ENCODE measurements around the gene COG7. TPM values are rescaled to one million over a fixed set of nuclear protein-coding genes. Genes with fewer than 3 reads are reported as not detected.

COG7 gene
- total RNA-seq, 1 experiment from 2014 or later, result 17.9 TPM

DNA sequence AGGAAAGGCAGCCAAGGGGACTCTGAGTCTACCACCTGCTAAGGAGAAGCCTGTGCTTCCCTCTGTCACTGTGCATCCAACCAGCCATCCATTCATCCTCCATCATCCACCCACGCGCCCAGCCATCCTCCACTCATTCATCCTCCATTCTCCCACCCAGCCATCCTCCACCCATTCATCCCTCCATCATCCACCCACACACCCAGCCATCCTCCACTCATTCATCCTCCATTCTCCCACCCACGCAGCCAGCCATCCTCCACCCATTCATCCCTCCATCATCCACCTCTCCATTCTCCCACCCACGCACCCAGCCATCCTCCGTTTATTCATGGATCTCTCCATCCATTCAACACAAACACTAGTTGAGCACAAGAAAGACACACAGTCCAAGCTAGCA lies 74.1 kb downstream of the COG7 start:
- peak overlapping the region in 1 of 3 experiments; percentile 15; a peak in 2 of 7 replicates for H3K27ac Mint-ChIP-seq
- no peak overlapping the region for H3K18ac ChIP-seq (ENCODE audit: insufficient read length, low read depth, low read length)

More for the DNA sequence above, 74.1 kb downstream of the COG7 start:
- Mint-ChIP-seq H3K9me3 (no peaks in the 10 kb centered on the region), H3K4me3 (no peak overlapping the region), H3K36me3 (ENCODE audit: insufficient read depth in 1 of 3, low read depth in 3 of 3) (no peaks in the 10 kb centered on the region; a peak in 1 of 7 replicates), H3K27me3 (ENCODE audit: low read depth) (no peaks in the 10 kb centered on the region; the same call in 1 of the 2 replicates), H3K4me1 (peaks cover 18 to 23% of the 10 kb centered on the region in 2 experiments)
- no peak overlapping the region for H4K8ac ChIP-seq (replicated peaks; ENCODE audit: insufficient read length, low read depth, low read length)
- no peak overlapping the region for H3K4ac ChIP-seq (ENCODE audit: low read depth, low read length)
- H3K27ac ChIP-seq (ENCODE audit: insufficient read length, low read depth, low read length), result no peak overlapping the region
- WGBS (ENCODE audit: extremely low coverage, insufficient read length, low lambda C conversion rate), result 100% methylated on average over 3 of the region's 5 CpGs
- no peak overlapping the region for H3K4me2 ChIP-seq (ENCODE audit: insufficient read depth, insufficient read length, low read length)
- no peak overlapping the region for H3K56ac ChIP-seq (ENCODE audit: insufficient read length, low read depth, low read length)
- H3K79me1 ChIP-seq (ENCODE audit: insufficient read depth, low read depth, low read length, poor library complexity, severe bottlenecking), result no peaks in the 10 kb centered on the region
- H3K79me2 ChIP-seq (ENCODE audit: insufficient read depth, low read length), result no peaks in the 10 kb centered on the region
- no peak overlapping the region for H3K9ac ChIP-seq (ENCODE audit: extremely low read depth, insufficient read length, low read length)
- TF ChIP-seq, protein P1, sequence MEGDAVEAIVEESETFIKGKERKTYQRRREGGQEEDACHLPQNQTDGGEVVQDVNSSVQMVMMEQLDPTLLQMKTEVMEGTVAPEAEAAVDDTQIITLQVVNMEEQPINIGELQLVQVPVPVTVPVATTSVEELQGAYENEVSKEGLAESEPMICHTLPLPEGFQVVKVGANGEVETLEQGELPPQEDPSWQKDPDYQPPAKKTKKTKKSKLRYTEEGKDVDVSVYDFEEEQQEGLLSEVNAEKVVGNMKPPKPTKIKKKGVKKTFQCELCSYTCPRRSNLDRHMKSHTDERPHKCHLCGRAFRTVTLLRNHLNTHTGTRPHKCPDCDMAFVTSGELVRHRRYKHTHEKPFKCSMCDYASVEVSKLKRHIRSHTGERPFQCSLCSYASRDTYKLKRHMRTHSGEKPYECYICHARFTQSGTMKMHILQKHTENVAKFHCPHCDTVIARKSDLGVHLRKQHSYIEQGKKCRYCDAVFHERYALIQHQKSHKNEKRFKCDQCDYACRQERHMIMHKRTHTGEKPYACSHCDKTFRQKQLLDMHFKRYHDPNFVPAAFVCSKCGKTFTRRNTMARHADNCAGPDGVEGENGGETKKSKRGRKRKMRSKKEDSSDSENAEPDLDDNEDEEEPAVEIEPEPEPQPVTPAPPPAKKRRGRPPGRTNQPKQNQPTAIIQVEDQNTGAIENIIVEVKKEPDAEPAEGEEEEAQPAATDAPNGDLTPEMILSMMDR (conservative IDR thresholded peaks at IDR 0.05), result no peak
- no peak overlapping the region for H2BK120ac ChIP-seq (ENCODE audit: low read depth, low read length, poor library complexity, severe bottlenecking)
- H3K4me1 ChIP-seq (ENCODE audit: insufficient read depth, low read length), result no peaks in the 10 kb centered on the region; the same call in 1 of the 2 replicates
- H4K91ac ChIP-seq (ENCODE audit: insufficient read length, low read depth, low read length), result no peak overlapping the region
- no peak overlapping the region for H2BK20ac ChIP-seq (ENCODE audit: low read depth, low read length, poor library complexity, severe bottlenecking)
- no peaks in the 10 kb centered on the region for H3K27me3 ChIP-seq (ENCODE audit: insufficient read depth, low read length)
- H4K5ac ChIP-seq (ENCODE audit: insufficient read length, low read depth, low read length), result no peak overlapping the region
- H2AFZ ChIP-seq (ENCODE audit: low read length), result no peak overlapping the region
- H4K20me1 ChIP-seq (ENCODE audit: control insufficient read depth, insufficient read depth, insufficient read length), result no peaks in the 10 kb centered on the region
- no peak for DNase-seq
- H3K9me3 ChIP-seq (ENCODE audit: control insufficient read depth, low read depth, low read length), result no peaks in the 10 kb centered on the region
- no peak overlapping the region for H3T11ph ChIP-seq (ENCODE audit: low read length)
- no peak overlapping the region for H2AK5ac ChIP-seq (ENCODE audit: insufficient read length, low read length)
- H2BK15ac ChIP-seq (ENCODE audit: low read depth, low read length), result no peak overlapping the region
- H3K23ac ChIP-seq (ENCODE audit: insufficient read length, low read depth, low read length), result no peak overlapping the region
- no peak overlapping the region for H2BK12ac ChIP-seq (ENCODE audit: insufficient read length, low read depth, low read length)
- H3K23me2 ChIP-seq (ENCODE audit: insufficient read length, low read depth, low read length, poor library complexity, severe bottlenecking), result no peaks in the 10 kb centered on the region
- H2BK5ac ChIP-seq (ENCODE audit: insufficient read length, low read length), result no peak overlapping the region
- H3K14ac ChIP-seq (ENCODE audit: insufficient read depth, low read length), result no peak overlapping the region

All from H9 (cell line).